Fibroblast of the conjunctiva (primary cell): ENCODE measurements around the gene MUL1.
"Not testable (repeated sequence)": the region's sequence is repeated elsewhere in the genome, so short reads cannot be mapped to it uniquely, and the experiment has no call there.

Experiments
- DNase-seq: peaks from one replicate; pipeline ENCODE4 v3.0.0-alpha.2; 2010; ENCODE audit warnings: low read depth

MUL1 gene

GRCh38 chr1:20511518-20512428 is 3.8 kb upstream of the MUL1 start:
- DNase-seq = no peak

DNA sequence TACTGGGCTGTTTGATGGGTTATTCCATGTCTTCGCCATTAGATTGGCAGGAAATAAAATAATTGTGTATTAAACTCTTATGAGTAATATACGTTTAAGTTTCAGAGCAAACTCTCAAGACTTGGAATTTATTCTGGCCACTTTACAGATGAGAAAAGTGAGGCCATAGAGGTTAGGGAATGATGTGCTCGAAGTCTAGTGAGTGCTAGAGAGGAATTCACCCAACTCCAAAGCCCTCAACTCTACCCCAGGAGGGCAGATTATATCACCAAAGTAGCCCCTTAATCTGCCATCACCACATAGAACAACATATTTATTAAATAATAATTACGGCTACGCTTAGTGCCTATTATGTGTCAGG is 440 bp upstream of the MUL1 start:
- DNase-seq = no peak

DNA sequence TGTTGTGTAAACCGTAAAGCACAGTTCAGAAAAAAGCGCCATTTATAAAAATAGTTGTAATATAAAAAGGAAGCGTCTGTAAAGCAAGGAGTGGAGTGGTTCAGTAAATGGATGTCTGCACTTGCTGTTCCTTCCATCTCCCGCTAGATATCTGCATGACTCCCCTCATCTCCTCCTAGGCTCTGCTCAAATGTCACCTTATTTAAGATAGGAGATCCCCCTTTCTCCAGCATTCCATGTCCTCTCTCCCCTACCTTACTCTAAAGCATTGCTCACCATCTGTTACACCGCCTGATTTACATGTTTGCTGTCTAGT is 745 bp downstream of the MUL1 start:
- no peak for DNase-seq

DNA sequence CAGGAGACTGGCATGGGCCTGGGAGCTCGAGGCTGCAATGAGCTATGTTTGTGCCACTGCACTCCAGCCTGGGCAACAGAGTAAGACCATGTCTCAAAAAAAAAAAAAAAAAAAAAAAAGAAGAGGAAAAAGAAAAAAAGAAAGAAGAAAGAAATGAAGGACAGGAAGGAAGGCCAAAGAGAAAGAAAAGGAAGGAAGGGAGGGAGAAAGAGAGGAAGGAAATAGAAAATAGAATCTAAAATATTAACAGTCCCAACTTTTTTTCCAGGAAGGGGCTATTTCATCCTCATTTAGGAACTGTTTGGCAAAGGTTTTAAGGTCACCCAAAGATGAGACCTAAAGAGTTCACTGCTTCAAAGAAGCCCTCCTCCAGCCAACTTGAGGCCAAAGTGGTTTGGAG is 2.5 kb downstream of the MUL1 start:
- DNase-seq = no peak

GRCh38 chr1:20500716-20501115 is 7.2 kb downstream of the MUL1 start:
- DNase-seq = no peak

- DNase-seq = no peak
Observed at GRCh38 chr1:20499718-20500117, 8.2 kb downstream of the MUL1 start.

GRCh38 chr1:20499105-20499504 is 8.8 kb downstream of the MUL1 start:
- DNase-seq = no peak

GRCh38 chr1:20498116-20498515 is 9.8 kb downstream of the MUL1 start:
- no peak for DNase-seq

- DNase-seq = no peak
Observed at GRCh38 chr1:20497506-20497905, 10.4 kb downstream of the MUL1 start.

- DNase-seq = not testable (repeated sequence)
Observed at GRCh38 chr1:20496725-20497383, 11.1 kb downstream of the MUL1 start.

GRCh38 chr1:20496241-20496661 is 11.7 kb downstream of the MUL1 start:
- DNase-seq = no peak

- no peak for DNase-seq
Observed at GRCh38 chr1:20495661-20496060, 12.3 kb downstream of the MUL1 start.

DNA sequence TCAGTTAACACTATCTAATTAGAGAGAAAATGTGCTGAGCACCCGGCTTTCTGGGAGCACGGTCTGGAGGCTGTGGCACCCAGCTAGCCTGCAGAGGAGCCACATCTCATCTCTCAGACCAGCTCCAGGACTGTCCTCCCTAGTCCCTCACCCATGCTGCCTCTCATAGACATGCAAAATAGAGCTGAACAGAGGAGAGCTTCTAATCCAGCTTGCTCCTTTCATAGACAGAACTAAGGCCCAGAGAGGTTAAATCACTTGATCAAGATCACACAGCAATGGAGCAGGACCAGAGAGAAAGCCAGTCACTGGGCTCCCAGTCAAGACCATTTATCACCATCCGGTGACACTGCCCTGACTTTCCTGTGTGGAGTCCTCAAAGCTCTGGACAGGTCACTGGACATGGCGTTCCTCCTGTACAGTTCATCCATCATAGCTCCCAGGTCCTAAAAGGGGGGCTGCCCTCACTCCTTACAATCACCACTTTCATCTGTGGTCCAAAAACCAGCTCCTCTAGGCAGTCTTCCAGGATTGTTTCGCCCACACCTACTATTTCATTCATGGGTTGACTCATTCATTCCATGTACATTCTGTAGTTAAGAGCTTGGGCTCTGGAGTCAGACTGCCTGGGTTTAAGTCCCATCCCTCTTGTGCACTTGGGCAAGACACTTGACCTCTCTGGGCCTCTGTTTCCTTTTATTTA is 13.2 kb downstream of the MUL1 start:
- DNase-seq = peak; percentile 69

GRCh38 chr1:20493839-20494608 is 13.9 kb downstream of the MUL1 start:
- DNase-seq = peak; percentile 74

GRCh38 chr1:20493309-20493708 is 14.6 kb downstream of the MUL1 start:
- no peak for DNase-seq

DNA sequence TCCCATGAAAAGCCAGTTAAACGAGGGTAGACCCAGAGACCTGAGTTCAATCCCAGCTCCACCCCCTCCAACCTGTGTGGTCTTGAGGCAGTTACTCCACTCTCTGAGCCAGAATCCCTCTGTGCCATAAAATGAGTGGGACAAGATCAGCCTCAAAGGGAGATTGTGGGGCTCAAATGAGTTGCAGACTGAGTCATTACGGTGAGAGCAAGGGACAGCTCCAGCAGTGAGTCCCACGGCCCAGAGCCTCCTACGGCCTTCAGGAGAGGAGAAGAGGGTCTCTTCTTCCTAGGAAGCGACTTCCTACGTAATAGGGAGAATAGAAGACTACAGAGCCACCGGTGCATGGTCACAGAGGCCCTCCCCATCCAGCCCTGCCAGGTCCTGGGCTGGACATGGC is 15.2 kb downstream of the MUL1 start:
- no peak for DNase-seq

GRCh38 chr1:20491866-20492265 is 16.1 kb downstream of the MUL1 start:
- no peak for DNase-seq

GRCh38 chr1:20491178-20491577 is 16.8 kb downstream of the MUL1 start:
- no peak for DNase-seq

- DNase-seq = no peak
Observed at GRCh38 chr1:20487236-20487590, 20.7 kb downstream of the MUL1 start.

GRCh38 chr1:20486457-20487235 is 21.3 kb downstream of the MUL1 start:
- no peak for DNase-seq
